GM23338 (cell line): ENCODE data around the gene CAPN15. TPM values are rescaled to one million over a fixed set of nuclear protein-coding genes. Genes with fewer than 3 reads are reported as not detected.

Experiments used
- ATAC-seq: fragments of 200-7000 bp; cut with Tn5 transposase; 3 replicates; pipeline ENCODE4 v1.9.1; 2020
- DNase-seq: peaks from one replicate; pipeline ENCODE4 v3.0.0-alpha.2; 2015; ENCODE audit warnings: low spot score
- H2AFZ ChIP-seq: fragments of 200-600 bp; sonication (generic); 2 replicates; pipeline ENCODE4 v1.8.0; 2016; ENCODE audit warnings: antibody characterized with exemption, mild to moderate bottlenecking, moderate library complexity
- H3F3A ChIP-seq: fragments of 200-600 bp; sonication (generic); replicated peaks from 2 replicates; pipeline ENCODE4 v1.8.0; 2017; ENCODE audit warnings: antibody characterized with exemption, mixed run types, low read depth
- H3K27ac ChIP-seq: fragments of 200-600 bp; sonication (generic); 2 replicates; pipeline ENCODE4 v1.6.1; 2016; ENCODE audit warnings: low read depth
- H3K27me3 ChIP-seq: fragments of 200-600 bp; sonication (generic); 2 replicates; pipeline ENCODE4 v1.8.0; 2016; ENCODE audit warnings: mild to moderate bottlenecking, mixed run types, moderate library complexity; ENCODE audit not compliant: insufficient read depth
- H3K36me3 ChIP-seq: fragments of 200-600 bp; sonication (generic); 2 replicates; pipeline ENCODE4 v1.8.0; 2016; ENCODE audit warnings: mild to moderate bottlenecking; ENCODE audit not compliant: insufficient read depth
- H3K4me1 ChIP-seq: fragments of 200-600 bp; sonication (generic); 2 replicates; pipeline ENCODE4 v1.8.0; 2016; ENCODE audit warnings: mild to moderate bottlenecking, moderate library complexity; ENCODE audit not compliant: insufficient read depth
- H3K4me2 ChIP-seq: fragments of 200-600 bp; sonication (generic); 2 replicates; pipeline ENCODE4 v1.7.1; 2017; ENCODE audit warnings: mixed run types
- H3K4me3 ChIP-seq: fragments of 200-600 bp; sonication (generic); 2 replicates; pipeline ENCODE4 v1.6.1; 2016; ENCODE audit warnings: mixed run types
- H3K79me2 ChIP-seq: fragments of 200-600 bp; sonication (generic); replicated peaks from 2 replicates; pipeline ENCODE4 v1.8.0; 2017; ENCODE audit warnings: mild to moderate bottlenecking; ENCODE audit not compliant: insufficient read depth
- H3K9me2 ChIP-seq: fragments of 200-600 bp; sonication (generic); 2 replicates; pipeline ENCODE4 v1.8.0; 2017; ENCODE audit not compliant: insufficient read depth
- H4K20me1 ChIP-seq: fragments of 200-600 bp; sonication (generic); replicated peaks from 2 replicates; pipeline ENCODE4 v1.8.0; 2017; ENCODE audit warnings: mild to moderate bottlenecking; ENCODE audit not compliant: insufficient read depth
- H3K27ac Mint-ChIP-seq: 2 replicates; pipeline ENCODE4 v1.8.0; 2020; ENCODE audit warnings: inconsistent platforms, mild to moderate bottlenecking, moderate library complexity, mixed read lengths
- H3K27me3 Mint-ChIP-seq: 3 replicates; pipeline ENCODE4 v1.8.0; 2022; ENCODE audit warnings: low read depth, mild to moderate bottlenecking, moderate library complexity, mixed read lengths, inconsistent platforms; ENCODE audit not compliant: insufficient read depth, poor library complexity
- H3K36me3 Mint-ChIP-seq: 3 replicates; pipeline ENCODE4 v1.8.0; 2021; ENCODE audit warnings: low read depth, mild to moderate bottlenecking, inconsistent platforms, moderate library complexity, mixed read lengths
- H3K4me1 Mint-ChIP-seq: 3 replicates; pipeline ENCODE4 v1.8.0; 2020; ENCODE audit warnings: mild to moderate bottlenecking, inconsistent platforms, mixed read lengths
- H3K4me3 Mint-ChIP-seq: 3 replicates; pipeline ENCODE4 v1.8.0; 2021; ENCODE audit warnings: moderate library complexity, mild to moderate bottlenecking, inconsistent platforms, mixed read lengths
- H3K9me3 Mint-ChIP-seq: 3 replicates; pipeline ENCODE4 v1.8.0; 2020; ENCODE audit warnings: moderate library complexity, mild to moderate bottlenecking, inconsistent platforms, mixed read lengths
- CREB1 ChIP-seq: fragments of 250-450 bp; sonication (Bioruptor Pico); IDR thresholded peaks from 2 replicates; pipeline ENCODE4 v1.5.0; 2020; ENCODE audit warnings: low read depth, mild to moderate bottlenecking, moderate library complexity
- EZH2 ChIP-seq: fragments of 200-600 bp; sonication (generic); IDR thresholded peaks from one replicate; pipeline ENCODE4 v1.8.0; 2017; ENCODE audit warnings: antibody characterized with exemption, mild to moderate bottlenecking, low read depth; ENCODE audit not compliant: unreplicated experiment
- EZH2phosphoT487 ChIP-seq: fragments of 200-600 bp; sonication (generic); IDR thresholded peaks from one replicate; pipeline ENCODE4 v1.8.1; 2018; ENCODE audit warnings: antibody characterized with exemption; ENCODE audit not compliant: unreplicated experiment
- JUNB ChIP-seq: IDR thresholded peaks from one replicate; pipeline ENCODE4 v1.6.1; 2016; ENCODE audit warnings: antibody characterized with exemption; ENCODE audit not compliant: unreplicated experiment
- NANOG ChIP-seq: IDR thresholded peaks from 2 replicates; pipeline ENCODE4 v1.6.1; 2016; ENCODE audit warnings: antibody characterized with exemption, borderline replicate concordance
- POLR2AphosphoS5 ChIP-seq: IDR thresholded peaks from 2 replicates; pipeline ENCODE4 v1.6.1; 2016; ENCODE audit warnings: antibody characterized with exemption, low read depth
- STAT1 ChIP-seq: IDR thresholded peaks from one replicate; pipeline ENCODE4 v1.6.1; 2016; ENCODE audit warnings: antibody characterized with exemption; ENCODE audit not compliant: unreplicated experiment
- ZNF114 ChIP-seq: fragments of 250-450 bp; sonication (Bioruptor Pico); IDR thresholded peaks from 2 replicates; pipeline ENCODE4 v1.5.0; 2020; ENCODE audit warnings: mild to moderate bottlenecking, moderate library complexity
- ZNF331 ChIP-seq: fragments of 250-450 bp; sonication (Bioruptor Pico); IDR thresholded peaks from 2 replicates; pipeline ENCODE4 v1.5.0; 2020; ENCODE audit warnings: low read depth, mild to moderate bottlenecking, moderate library complexity
- polyA plus RNA-seq: library from polyadenylated mRNA; unstranded; fragments of >200 nt; fragmentation: Nextera tagmentation; extraction: Ambion mirVana; gene quantifications from 2 replicates; pipeline ENCODE4 v1.2.1, GENCODE V29; 2016
- total RNA-seq: library from RNA; depleted of rRNA; stranded (reverse); fragments of >200 nt; shearing (Covaris generic); gene quantifications from 2 replicates; pipeline ENCODE4 v1.2.3, GENCODE V29; 2014
- TF ChIP-seq, protein P1 (sequence below): fragments of 250-450 bp; sonication (Bioruptor Pico); IDR thresholded peaks from 2 replicates; pipeline ENCODE4 v1.5.0; 2020; ENCODE audit warnings: mild to moderate bottlenecking, moderate library complexity
- TF ChIP-seq, protein P2 (sequence below): IDR thresholded peaks from 2 replicates; pipeline ENCODE4 v1.6.1; 2016; ENCODE audit warnings: antibody characterized with exemption
- TF ChIP-seq, protein P3 (sequence below): IDR thresholded peaks from one replicate; pipeline ENCODE4 v1.6.1; 2018; ENCODE audit warnings: antibody characterized with exemption; ENCODE audit not compliant: unreplicated experiment
- TF ChIP-seq, protein P4 (sequence below), 2 experiments: fragments of 200-600 bp in 1 of 2; sonication (generic) in 1 of 2; conservative IDR thresholded peaks; 2 replicates each; pipeline versions ENCODE4 v1.5.1 to v1.6.1; 2016 to 2017; ENCODE audit warnings: antibody characterized with exemption in 2 of 2, low read depth in 2 of 2, mild to moderate bottlenecking in 2 of 2, moderate library complexity in 1 of 2

CAPN15 gene
- total and polyA plus RNA-seq, 2 experiments from 2014 or later: 27.3 to 164 TPM

DNA sequence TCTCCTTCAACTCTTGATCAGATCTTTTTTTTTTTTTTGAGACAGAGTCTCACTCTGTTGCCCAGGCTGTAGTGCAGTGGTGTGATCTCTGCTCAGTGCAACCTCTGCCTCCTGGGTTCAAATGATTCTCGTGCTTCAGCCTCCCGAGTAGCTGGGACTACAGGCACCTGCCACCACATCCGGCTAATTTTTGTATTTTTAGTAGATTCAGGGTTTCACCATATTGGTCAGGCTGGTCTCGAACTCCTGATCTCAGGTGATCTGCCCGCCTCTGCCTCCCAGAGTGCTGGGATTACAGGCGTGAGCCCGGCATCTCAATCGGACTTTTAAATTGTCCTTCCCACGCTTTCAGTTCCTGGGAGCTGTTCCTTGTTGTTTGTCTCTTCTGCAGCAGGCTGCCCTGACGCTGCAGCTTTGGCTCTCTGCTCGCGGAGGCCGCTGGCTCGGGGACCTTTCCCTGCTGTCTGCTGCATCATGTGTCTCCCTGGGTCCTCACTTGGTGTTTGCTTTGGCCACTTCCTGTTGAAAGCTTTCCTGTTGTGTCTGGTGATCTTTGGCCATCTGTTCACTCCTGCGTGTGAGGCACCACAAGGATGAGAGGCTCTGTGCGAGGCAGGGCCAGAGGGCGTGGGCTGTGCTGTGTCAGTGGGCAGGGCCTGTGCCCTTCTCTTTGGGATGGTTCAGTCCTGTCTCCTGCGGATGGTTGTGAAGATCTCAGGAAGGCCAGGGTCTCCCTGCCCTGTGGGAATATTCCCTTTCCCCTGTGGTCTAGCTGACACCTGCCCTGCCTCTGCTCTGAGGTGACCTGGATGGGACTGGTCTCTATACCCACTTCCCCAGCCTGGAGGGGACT is 18.4 kb upstream of the CAPN15 start:
- Mint-ChIP-seq H3K36me3 (peaks cover 3% of the 10 kb centered on the region; the same call in 1 of the 3 replicates), H3K4me3 (no peak overlapping the region)
- no peak for ATAC-seq

More for the DNA sequence above, 18.4 kb upstream of the CAPN15 start:
- Mint-ChIP-seq H3K27me3 (peaks cover 8% of the 10 kb centered on the region), H3K4me1 (no peaks in the 10 kb centered on the region; the same call in 2 of the 3 replicates), H3K9me3 (no peaks in the 10 kb centered on the region), H3K27ac (peak overlapping the region; percentile 83; the same call in 1 of the 2 replicates)
- no peak overlapping the region for H3K27ac ChIP-seq
- H3K9me2 ChIP-seq: no peaks in the 10 kb centered on the region
- H3K79me2 ChIP-seq: no peaks in the 10 kb centered on the region
- H3K36me3 ChIP-seq: no peaks in the 10 kb centered on the region
- H3K27me3 ChIP-seq: no peaks in the 10 kb centered on the region
- 0 out of 2 replicates have a peak, but pooled peaks cover 3% of the 10 kb centered on the region for H3F3A ChIP-seq
- H4K20me1 ChIP-seq: no peaks in the 10 kb centered on the region
- H2AFZ ChIP-seq: no peak overlapping the region
- no peak for DNase-seq
- no peak overlapping the region for H3K4me2 ChIP-seq
- TF ChIP-seq, protein P1, sequence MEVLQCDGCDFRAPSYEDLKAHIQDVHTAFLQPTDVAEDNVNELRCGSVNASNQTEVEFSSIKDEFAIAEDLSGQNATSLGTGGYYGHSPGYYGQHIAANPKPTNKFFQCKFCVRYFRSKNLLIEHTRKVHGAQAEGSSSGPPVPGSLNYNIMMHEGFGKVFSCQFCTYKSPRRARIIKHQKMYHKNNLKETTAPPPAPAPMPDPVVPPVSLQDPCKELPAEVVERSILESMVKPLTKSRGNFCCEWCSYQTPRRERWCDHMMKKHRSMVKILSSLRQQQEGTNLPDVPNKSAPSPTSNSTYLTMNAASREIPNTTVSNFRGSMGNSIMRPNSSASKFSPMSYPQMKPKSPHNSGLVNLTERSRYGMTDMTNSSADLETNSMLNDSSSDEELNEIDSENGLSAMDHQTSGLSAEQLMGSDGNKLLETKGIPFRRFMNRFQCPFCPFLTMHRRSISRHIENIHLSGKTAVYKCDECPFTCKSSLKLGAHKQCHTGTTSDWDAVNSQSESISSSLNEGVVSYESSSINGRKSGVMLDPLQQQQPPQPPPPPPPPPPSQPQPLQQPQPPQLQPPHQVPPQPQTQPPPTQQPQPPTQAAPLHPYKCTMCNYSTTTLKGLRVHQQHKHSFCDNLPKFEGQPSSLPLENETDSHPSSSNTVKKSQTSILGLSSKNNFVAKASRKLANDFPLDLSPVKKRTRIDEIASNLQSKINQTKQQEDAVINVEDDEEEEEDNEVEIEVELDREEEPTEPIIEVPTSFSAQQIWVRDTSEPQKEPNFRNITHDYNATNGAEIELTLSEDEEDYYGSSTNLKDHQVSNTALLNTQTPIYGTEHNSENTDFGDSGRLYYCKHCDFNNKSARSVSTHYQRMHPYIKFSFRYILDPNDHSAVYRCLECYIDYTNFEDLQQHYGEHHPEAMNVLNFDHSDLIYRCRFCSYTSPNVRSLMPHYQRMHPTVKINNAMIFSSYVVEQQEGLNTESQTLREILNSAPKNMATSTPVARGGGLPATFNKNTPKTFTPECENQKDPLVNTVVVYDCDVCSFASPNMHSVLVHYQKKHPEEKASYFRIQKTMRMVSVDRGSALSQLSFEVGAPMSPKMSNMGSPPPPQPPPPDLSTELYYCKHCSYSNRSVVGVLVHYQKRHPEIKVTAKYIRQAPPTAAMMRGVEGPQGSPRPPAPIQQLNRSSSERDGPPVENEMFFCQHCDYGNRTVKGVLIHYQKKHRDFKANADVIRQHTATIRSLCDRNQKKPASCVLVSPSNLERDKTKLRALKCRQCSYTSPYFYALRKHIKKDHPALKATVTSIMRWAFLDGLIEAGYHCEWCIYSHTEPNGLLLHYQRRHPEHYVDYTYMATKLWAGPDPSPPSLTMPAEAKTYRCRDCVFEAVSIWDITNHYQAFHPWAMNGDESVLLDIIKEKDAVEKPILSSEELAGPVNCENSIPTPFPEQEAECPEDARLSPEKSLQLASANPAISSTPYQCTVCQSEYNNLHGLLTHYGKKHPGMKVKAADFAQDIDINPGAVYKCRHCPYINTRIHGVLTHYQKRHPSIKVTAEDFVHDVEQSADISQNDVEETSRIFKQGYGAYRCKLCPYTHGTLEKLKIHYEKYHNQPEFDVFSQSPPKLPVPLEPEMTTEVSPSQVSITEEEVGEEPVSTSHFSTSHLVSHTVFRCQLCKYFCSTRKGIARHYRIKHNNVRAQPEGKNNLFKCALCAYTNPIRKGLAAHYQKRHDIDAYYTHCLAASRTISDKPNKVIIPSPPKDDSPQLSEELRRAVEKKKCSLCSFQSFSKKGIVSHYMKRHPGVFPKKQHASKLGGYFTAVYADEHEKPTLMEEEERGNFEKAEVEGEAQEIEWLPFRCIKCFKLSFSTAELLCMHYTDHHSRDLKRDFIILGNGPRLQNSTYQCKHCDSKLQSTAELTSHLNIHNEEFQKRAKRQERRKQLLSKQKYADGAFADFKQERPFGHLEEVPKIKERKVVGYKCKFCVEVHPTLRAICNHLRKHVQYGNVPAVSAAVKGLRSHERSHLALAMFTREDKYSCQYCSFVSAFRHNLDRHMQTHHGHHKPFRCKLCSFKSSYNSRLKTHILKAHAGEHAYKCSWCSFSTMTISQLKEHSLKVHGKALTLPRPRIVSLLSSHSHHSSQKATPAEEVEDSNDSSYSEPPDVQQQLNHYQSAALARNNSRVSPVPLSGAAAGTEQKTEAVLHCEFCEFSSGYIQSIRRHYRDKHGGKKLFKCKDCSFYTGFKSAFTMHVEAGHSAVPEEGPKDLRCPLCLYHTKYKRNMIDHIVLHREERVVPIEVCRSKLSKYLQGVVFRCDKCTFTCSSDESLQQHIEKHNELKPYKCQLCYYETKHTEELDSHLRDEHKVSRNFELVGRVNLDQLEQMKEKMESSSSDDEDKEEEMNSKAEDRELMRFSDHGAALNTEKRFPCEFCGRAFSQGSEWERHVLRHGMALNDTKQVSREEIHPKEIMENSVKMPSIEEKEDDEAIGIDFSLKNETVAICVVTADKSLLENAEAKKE (CRISPR knock-in tag): no peak
- TF ChIP-seq, protein P2, sequence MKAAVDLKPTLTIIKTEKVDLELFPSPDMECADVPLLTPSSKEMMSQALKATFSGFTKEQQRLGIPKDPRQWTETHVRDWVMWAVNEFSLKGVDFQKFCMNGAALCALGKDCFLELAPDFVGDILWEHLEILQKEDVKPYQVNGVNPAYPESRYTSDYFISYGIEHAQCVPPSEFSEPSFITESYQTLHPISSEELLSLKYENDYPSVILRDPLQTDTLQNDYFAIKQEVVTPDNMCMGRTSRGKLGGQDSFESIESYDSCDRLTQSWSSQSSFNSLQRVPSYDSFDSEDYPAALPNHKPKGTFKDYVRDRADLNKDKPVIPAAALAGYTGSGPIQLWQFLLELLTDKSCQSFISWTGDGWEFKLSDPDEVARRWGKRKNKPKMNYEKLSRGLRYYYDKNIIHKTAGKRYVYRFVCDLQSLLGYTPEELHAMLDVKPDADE: no peak
- TF ChIP-seq STAT1: no peak
- TF ChIP-seq NANOG: no peak
- no peak for TF ChIP-seq ZNF114
- no peak for TF ChIP-seq POLR2AphosphoS5
- TF ChIP-seq, protein P3, sequence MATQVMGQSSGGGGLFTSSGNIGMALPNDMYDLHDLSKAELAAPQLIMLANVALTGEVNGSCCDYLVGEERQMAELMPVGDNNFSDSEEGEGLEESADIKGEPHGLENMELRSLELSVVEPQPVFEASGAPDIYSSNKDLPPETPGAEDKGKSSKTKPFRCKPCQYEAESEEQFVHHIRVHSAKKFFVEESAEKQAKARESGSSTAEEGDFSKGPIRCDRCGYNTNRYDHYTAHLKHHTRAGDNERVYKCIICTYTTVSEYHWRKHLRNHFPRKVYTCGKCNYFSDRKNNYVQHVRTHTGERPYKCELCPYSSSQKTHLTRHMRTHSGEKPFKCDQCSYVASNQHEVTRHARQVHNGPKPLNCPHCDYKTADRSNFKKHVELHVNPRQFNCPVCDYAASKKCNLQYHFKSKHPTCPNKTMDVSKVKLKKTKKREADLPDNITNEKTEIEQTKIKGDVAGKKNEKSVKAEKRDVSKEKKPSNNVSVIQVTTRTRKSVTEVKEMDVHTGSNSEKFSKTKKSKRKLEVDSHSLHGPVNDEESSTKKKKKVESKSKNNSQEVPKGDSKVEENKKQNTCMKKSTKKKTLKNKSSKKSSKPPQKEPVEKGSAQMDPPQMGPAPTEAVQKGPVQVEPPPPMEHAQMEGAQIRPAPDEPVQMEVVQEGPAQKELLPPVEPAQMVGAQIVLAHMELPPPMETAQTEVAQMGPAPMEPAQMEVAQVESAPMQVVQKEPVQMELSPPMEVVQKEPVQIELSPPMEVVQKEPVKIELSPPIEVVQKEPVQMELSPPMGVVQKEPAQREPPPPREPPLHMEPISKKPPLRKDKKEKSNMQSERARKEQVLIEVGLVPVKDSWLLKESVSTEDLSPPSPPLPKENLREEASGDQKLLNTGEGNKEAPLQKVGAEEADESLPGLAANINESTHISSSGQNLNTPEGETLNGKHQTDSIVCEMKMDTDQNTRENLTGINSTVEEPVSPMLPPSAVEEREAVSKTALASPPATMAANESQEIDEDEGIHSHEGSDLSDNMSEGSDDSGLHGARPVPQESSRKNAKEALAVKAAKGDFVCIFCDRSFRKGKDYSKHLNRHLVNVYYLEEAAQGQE: no peak
- TF ChIP-seq CREB1 (CRISPR knock-in tag): no peak
- no peak for TF ChIP-seq ZNF331
- TF ChIP-seq EZH2phosphoT487: no peak
- TF ChIP-seq JUNB: no peak
- TF ChIP-seq, protein P4, sequence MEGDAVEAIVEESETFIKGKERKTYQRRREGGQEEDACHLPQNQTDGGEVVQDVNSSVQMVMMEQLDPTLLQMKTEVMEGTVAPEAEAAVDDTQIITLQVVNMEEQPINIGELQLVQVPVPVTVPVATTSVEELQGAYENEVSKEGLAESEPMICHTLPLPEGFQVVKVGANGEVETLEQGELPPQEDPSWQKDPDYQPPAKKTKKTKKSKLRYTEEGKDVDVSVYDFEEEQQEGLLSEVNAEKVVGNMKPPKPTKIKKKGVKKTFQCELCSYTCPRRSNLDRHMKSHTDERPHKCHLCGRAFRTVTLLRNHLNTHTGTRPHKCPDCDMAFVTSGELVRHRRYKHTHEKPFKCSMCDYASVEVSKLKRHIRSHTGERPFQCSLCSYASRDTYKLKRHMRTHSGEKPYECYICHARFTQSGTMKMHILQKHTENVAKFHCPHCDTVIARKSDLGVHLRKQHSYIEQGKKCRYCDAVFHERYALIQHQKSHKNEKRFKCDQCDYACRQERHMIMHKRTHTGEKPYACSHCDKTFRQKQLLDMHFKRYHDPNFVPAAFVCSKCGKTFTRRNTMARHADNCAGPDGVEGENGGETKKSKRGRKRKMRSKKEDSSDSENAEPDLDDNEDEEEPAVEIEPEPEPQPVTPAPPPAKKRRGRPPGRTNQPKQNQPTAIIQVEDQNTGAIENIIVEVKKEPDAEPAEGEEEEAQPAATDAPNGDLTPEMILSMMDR (conservative IDR thresholded peaks at IDR 0.05; ENCODE audit: low read depth in 2 of 2): no peak
- no peak for TF ChIP-seq EZH2
- no peaks in the 10 kb centered on the region for H3K4me1 ChIP-seq
- H3K4me3 ChIP-seq: no peak overlapping the region
